ENCODE measurements around the gene KCNK4.

DNA sequence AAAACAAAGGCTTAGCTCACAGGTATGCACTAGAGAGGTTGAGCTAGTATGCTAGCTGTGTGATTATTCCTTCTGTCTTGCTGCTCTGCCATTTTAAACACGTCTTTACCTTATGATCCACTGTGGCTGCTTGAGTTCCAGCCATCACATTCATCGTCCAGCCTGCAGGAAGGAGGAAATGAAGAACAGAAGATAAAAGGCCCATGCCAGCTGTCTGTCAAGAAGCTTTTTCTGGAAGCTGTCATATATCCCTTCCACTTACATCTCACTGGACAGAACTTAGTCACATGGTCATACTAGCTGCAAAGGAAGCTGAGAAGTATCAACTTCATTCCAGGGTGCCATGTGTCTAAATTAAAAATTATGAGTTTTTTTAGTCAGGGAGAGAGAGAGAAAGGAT is 36.3 kb downstream of the KCNK4 start:
- TF ChIP-seq MYC (IDR thresholded peaks at IDR 0.05; ENCODE audit: low read depth, low read length) (no peak), EZH2 (IDR thresholded peaks at IDR 0.05; ENCODE audit: borderline replicate concordance, low read depth, low read length, severe bottlenecking) (no peak), FOS (IDR thresholded peaks at IDR 0.05; ENCODE audit: borderline replicate concordance, insufficient read depth, low read length) (no peak)
- TF ChIP-seq, protein P1, sequence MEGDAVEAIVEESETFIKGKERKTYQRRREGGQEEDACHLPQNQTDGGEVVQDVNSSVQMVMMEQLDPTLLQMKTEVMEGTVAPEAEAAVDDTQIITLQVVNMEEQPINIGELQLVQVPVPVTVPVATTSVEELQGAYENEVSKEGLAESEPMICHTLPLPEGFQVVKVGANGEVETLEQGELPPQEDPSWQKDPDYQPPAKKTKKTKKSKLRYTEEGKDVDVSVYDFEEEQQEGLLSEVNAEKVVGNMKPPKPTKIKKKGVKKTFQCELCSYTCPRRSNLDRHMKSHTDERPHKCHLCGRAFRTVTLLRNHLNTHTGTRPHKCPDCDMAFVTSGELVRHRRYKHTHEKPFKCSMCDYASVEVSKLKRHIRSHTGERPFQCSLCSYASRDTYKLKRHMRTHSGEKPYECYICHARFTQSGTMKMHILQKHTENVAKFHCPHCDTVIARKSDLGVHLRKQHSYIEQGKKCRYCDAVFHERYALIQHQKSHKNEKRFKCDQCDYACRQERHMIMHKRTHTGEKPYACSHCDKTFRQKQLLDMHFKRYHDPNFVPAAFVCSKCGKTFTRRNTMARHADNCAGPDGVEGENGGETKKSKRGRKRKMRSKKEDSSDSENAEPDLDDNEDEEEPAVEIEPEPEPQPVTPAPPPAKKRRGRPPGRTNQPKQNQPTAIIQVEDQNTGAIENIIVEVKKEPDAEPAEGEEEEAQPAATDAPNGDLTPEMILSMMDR (IDR thresholded peaks at IDR 0.05; ENCODE audit: extremely low read depth in 1 of 2, insufficient read depth in 1 of 2, low read depth in 1 of 2, low read length in 2 of 2) = no peak

Measured in endothelial cell of umbilical vein (primary cell).